H1 (cell line): Measurements from ENCODE around the gene AQP6. TPM values are rescaled to one million over a fixed set of nuclear protein-coding genes. Genes with fewer than 3 reads are reported as not detected.
A peak's percentile ranks its signal among the peaks of the same experiment; 100 is the strongest.

Experiments used
- CTCF ChIA-PET: fragments of 300-600 bp; sonication (Branson Sonifier 250); formaldehyde crosslinking; loops from one replicate; lab custom pipeline; 2021; ENCODE audit not compliant: partially characterized antibody; lab: Charles Lee
- POLR2A ChIA-PET: fragments of 300-600 bp; sonication (Branson Sonifier 250); formaldehyde crosslinking; loops from one replicate; lab custom pipeline; 2021; ENCODE audit warnings: inconsistent platforms; ENCODE audit not compliant: partially characterized antibody; lab: Charles Lee
- DNase-seq, 2 experiments: peaks; one replicate each; pipeline versions ENCODE4 v3.0.0 to v3.0.0-alpha.2; 2010 to 2022; ENCODE audit warnings: low spot score in 2 of 2, low read depth in 1 of 2, mixed read lengths in 1 of 2
- FAIRE-seq: peaks from 2 replicates; lab custom pipeline; 2011; peaks lifted over from hg19 to GRCh38; lab: Jason Lieb, UNC
- H2AFZ ChIP-seq: 2 replicates; pipeline ENCODE4 v1.8.1; 2012; ENCODE audit warnings: low read length, inconsistent platforms
- H2AK5ac ChIP-seq: 2 replicates; pipeline ENCODE4 v1.6.1; 2013; ENCODE audit warnings: low read depth, low read length
- H2BK120ac ChIP-seq: replicated peaks from 2 replicates; pipeline ENCODE3; 2013; ENCODE audit warnings: low read depth, low read length, inconsistent platforms
- H2BK12ac ChIP-seq: 2 replicates; pipeline ENCODE4 v1.6.1; 2013; ENCODE audit warnings: low read depth, low read length
- H2BK15ac ChIP-seq: 2 replicates; pipeline ENCODE4 v1.6.1; 2013; ENCODE audit warnings: low read length
- H2BK20ac ChIP-seq: 2 replicates; pipeline ENCODE4 v1.6.1; 2013; ENCODE audit warnings: low read length
- H2BK5ac ChIP-seq: 2 replicates; pipeline ENCODE4 v1.6.1; 2013; ENCODE audit warnings: low read depth, low read length
- H3K14ac ChIP-seq: 2 replicates; pipeline ENCODE4 v1.6.1; 2013; ENCODE audit warnings: inconsistent platforms; ENCODE audit not compliant: insufficient read length
- H3K18ac ChIP-seq: 2 replicates; pipeline ENCODE4 v1.6.1; 2013; ENCODE audit warnings: low read length; ENCODE audit errors: extremely low read depth
- H3K23ac ChIP-seq: 2 replicates; pipeline ENCODE4 v1.6.1; 2013; ENCODE audit warnings: inconsistent platforms; ENCODE audit not compliant: insufficient read length
- H3K23me2 ChIP-seq: 2 replicates; pipeline ENCODE4 v1.6.1; 2013; ENCODE audit warnings: low read depth, low read length
- H3K27ac ChIP-seq: 2 replicates; pipeline ENCODE4 v1.6.1; 2011; ENCODE audit warnings: low read depth, low read length, inconsistent platforms
- H3K27me3 ChIP-seq, 4 experiments: replicated peaks in 1 of 4; 1 replicate in 1 of 4; 2 replicates in 3 of 4; pipeline versions ENCODE4 v1.6.1 to v1.8.1; 2011 to 2013; ENCODE audit warnings: low read length in 3 of 4, mild to moderate bottlenecking in 3 of 4, inconsistent platforms in 2 of 4, mixed read lengths in 2 of 4, moderate library complexity in 1 of 4; ENCODE audit not compliant: control insufficient read depth in 3 of 4, insufficient read depth in 3 of 4; ENCODE audit errors: extremely low read depth in 1 of 4
- H3K36me3 ChIP-seq, 4 experiments: 2 replicates each; pipeline versions ENCODE4 v1.6.1 to v1.8.1; 2011 to 2013; ENCODE audit warnings: mild to moderate bottlenecking in 4 of 4, low read length in 3 of 4, moderate library complexity in 2 of 4, control low read depth in 1 of 4, inconsistent platforms in 1 of 4; ENCODE audit not compliant: insufficient read depth in 4 of 4, control insufficient read depth in 2 of 4
- H3K4ac ChIP-seq: replicated peaks from 2 replicates; pipeline ENCODE3; 2013; ENCODE audit warnings: low read length, low read depth, mixed read lengths, inconsistent platforms; ENCODE audit not compliant: insufficient read length
- H3K4me1 ChIP-seq, 4 experiments: replicated peaks in 1 of 4; 1 replicate in 1 of 4; 2 replicates in 3 of 4; pipeline versions ENCODE4 v1.6.1 to v1.8.1; 2011 to 2013; ENCODE audit warnings: low read length in 3 of 4, inconsistent platforms in 2 of 4, mixed read lengths in 1 of 4; ENCODE audit not compliant: insufficient read depth in 4 of 4, control insufficient read depth in 3 of 4
- H3K4me2 ChIP-seq, 2 experiments: 2 replicates each; pipeline versions ENCODE4 v1.6.1 to v1.8.1; 2011 to 2013; ENCODE audit warnings: low read depth in 2 of 2, low read length in 2 of 2, control low read depth in 1 of 2, inconsistent platforms in 1 of 2, mild to moderate bottlenecking in 1 of 2; ENCODE audit not compliant: insufficient read depth in 1 of 2
- H3K4me3 ChIP-seq, 4 experiments: fragments of 200-600, 300-600 bp in 1 of 4; sonication (generic), shearing (Covaris generic), sonication (Bioruptor Twin) in 1 of 4; 2 replicates each; pipeline versions ENCODE4 v1.5.1 to v1.8.1; 2011 to 2016; ENCODE audit warnings: low read length in 4 of 4, low read depth in 3 of 4, control low read depth in 2 of 4, inconsistent platforms in 2 of 4, mild to moderate bottlenecking in 2 of 4, mixed read lengths in 1 of 4, moderate library complexity in 1 of 4; ENCODE audit not compliant: insufficient read depth in 2 of 4; ENCODE audit errors: extremely low read depth in 1 of 4
- H3K56ac ChIP-seq: replicated peaks from 2 replicates; pipeline ENCODE3; 2013; ENCODE audit warnings: low read depth, mild to moderate bottlenecking, mixed read lengths, low read length, inconsistent platforms; ENCODE audit not compliant: insufficient read length
- H3K79me1 ChIP-seq: 2 replicates; pipeline ENCODE4 v1.6.1; 2013; ENCODE audit warnings: low read depth, low read length, control low read depth
- H3K79me2 ChIP-seq, 2 experiments: 2 replicates each; pipeline versions ENCODE4 v1.6.1 to v1.8.1; 2012 to 2013; ENCODE audit warnings: low read length in 2 of 2, mild to moderate bottlenecking in 2 of 2, inconsistent platforms in 1 of 2; ENCODE audit not compliant: insufficient read depth in 2 of 2, control insufficient read depth in 1 of 2
- H3K9ac ChIP-seq, 4 experiments: replicated peaks in 1 of 4; 1 replicate in 1 of 4; 2 replicates in 3 of 4; pipeline versions ENCODE4 v1.6.1 to v1.8.1; 2011 to 2013; ENCODE audit warnings: low read depth in 3 of 4, low read length in 3 of 4, control low read depth in 2 of 4, mild to moderate bottlenecking in 2 of 4, moderate library complexity in 2 of 4, inconsistent platforms in 1 of 4; ENCODE audit errors: extremely low read depth in 1 of 4
- H3K9me3 ChIP-seq, 2 experiments: 2 replicates each; pipeline versions ENCODE4 v1.6.1 to v1.8.1; 2012 to 2013; ENCODE audit warnings: mild to moderate bottlenecking in 2 of 2, moderate library complexity in 2 of 2, control low read depth in 1 of 2, inconsistent platforms in 1 of 2, low read depth in 1 of 2, low read length in 1 of 2, mixed read lengths in 1 of 2; ENCODE audit not compliant: insufficient read depth in 2 of 2
- H4K20me1 ChIP-seq, 2 experiments: replicated peaks in 1 of 2; 2 replicates each; pipeline versions ENCODE3 to v1.8.1; 2011 to 2013; ENCODE audit warnings: inconsistent platforms in 2 of 2, low read length in 2 of 2, mild to moderate bottlenecking in 1 of 2; ENCODE audit not compliant: insufficient read depth in 2 of 2, control insufficient read depth in 1 of 2
- H4K5ac ChIP-seq: 2 replicates; pipeline ENCODE4 v1.6.1; 2013; ENCODE audit warnings: low read length, low read depth, mixed read lengths, inconsistent platforms; ENCODE audit not compliant: insufficient read length
- H4K8ac ChIP-seq: 2 replicates; pipeline ENCODE4 v1.8.0; 2013; ENCODE audit warnings: mild to moderate bottlenecking, moderate library complexity, low read length, inconsistent platforms; ENCODE audit not compliant: insufficient read depth; ENCODE audit errors: extremely low read depth
- H4K91ac ChIP-seq: replicated peaks from 2 replicates; pipeline ENCODE3; 2013; ENCODE audit warnings: low read length, mixed read lengths, inconsistent platforms; ENCODE audit not compliant: insufficient read length
- EZH2 ChIP-seq: fragments of 200-600 bp; sonication (generic); IDR thresholded peaks from 2 replicates; pipeline ENCODE4 v1.7.1; 2012; ENCODE audit warnings: low read depth, mild to moderate bottlenecking, moderate library complexity, low read length, inconsistent platforms; ENCODE audit not compliant: severe bottlenecking
- GABPA ChIP-seq: IDR thresholded peaks from 2 replicates; pipeline ENCODE4 v1.6.1; 2011; ENCODE audit warnings: mild to moderate bottlenecking, low read length, moderate library complexity, borderline replicate concordance; ENCODE audit not compliant: insufficient read depth
- MAX ChIP-seq: IDR thresholded peaks from 2 replicates; pipeline ENCODE4 v1.6.1; 2012; ENCODE audit warnings: inconsistent platforms
- PHF8 ChIP-seq: fragments of 200-600 bp; sonication (generic); conservative IDR thresholded peaks from 2 replicates; pipeline ENCODE4 v1.7.1; 2012; ENCODE audit warnings: low read depth, mild to moderate bottlenecking, inconsistent platforms, low read length, moderate library complexity
- POU5F1 ChIP-seq: IDR thresholded peaks from 2 replicates; pipeline ENCODE4 v1.6.1; 2011; ENCODE audit warnings: low read depth, mild to moderate bottlenecking, low read length, moderate library complexity
- SP4 ChIP-seq: IDR thresholded peaks from 2 replicates; pipeline ENCODE4 v1.6.1; 2012; ENCODE audit warnings: low read length, inconsistent platforms
- SUZ12 ChIP-seq: fragments of 200-600 bp; sonication (generic); IDR thresholded peaks from 2 replicates; pipeline ENCODE4 v1.6.1; 2012; ENCODE audit warnings: mild to moderate bottlenecking, inconsistent platforms, low read length, moderate library complexity, mixed read lengths
- USF2 ChIP-seq: IDR thresholded peaks from 2 replicates; pipeline ENCODE4 v1.6.1; 2011; ENCODE audit warnings: low read length, improper control_type of control experiment
- ZNF274 ChIP-seq: IDR thresholded peaks from 2 replicates; pipeline ENCODE4 v1.7.0; 2012; ENCODE audit warnings: low read length, borderline replicate concordance; ENCODE audit errors: extremely low read depth
- WGBS, 2 experiments: shearing (Covaris generic) in 1 of 2; methylation state at CpG; one replicate each; pipeline versions ENCODE4 v1.1.6 to v1.1.7; 2013 to 2015; ENCODE audit warnings: low lambda C conversion rate in 2 of 2, mixed read lengths in 2 of 2, inconsistent platforms in 1 of 2, low coverage in 1 of 2, missing lambda C conversion rate in 1 of 2; ENCODE audit not compliant: insufficient replicate concordance in 2 of 2, insufficient coverage in 1 of 2, insufficient read length in 1 of 2; ENCODE audit errors: extremely low coverage in 1 of 2, missing lambda C conversion rate in 1 of 2; 5-methylcytosine and 5-hydroxymethylcytosine counted together
- polyA plus RNA-seq, 7 experiments: library from polyadenylated mRNA; depleted of rRNA in 3 of 7; stranded (reverse) in 5 of 7; unstranded in 2 of 7; fragments of >200 nt in 5 of 7; fragments of 200-250 nt in 2 of 7; gene quantifications; 1 replicate in 5 of 7; 2 replicates in 1 of 7; 4 replicates in 1 of 7; pipeline versions ENCODE4 v1.2.1 to v1.2.3, GENCODE V29; 2011 to 2013; ENCODE audit warnings: missing spikeins in 2 of 7, mixed read lengths in 2 of 7
- total RNA-seq: library from RNA; stranded (reverse); fragmentation: NEBNext Ultra II Directional; extraction: Animal tissue kit (Norgen Biotek cat#: 25700); gene quantifications from 2 replicates; pipeline ENCODE4 v1.2.1, GENCODE V29; 2021

AQP6 gene
- total and polyA plus RNA-seq, 2 of the 8 experiments (the other 6 are each of a cell fraction or from before 2014, with no cell fraction given): 0.03 to 0.17 TPM

- Histone ChIP-seq H4K91ac (peak within 1 kb of the TSS; percentile 28), H4K20me1 (no peaks in the 10 kb centered on the region), H4K5ac (no peak within 1 kb of the TSS), H3K56ac (no peak within 1 kb of the TSS), H3K27me3 (peaks cover 12 to 54% (median 43%) of the 10 kb centered on the region in 4 experiments), H2BK5ac (no peak within 1 kb of the TSS; the same call in 1 of the 2 replicates), H3K18ac (peak within 1 kb of the TSS; percentile 60), H3K23ac (no peak within 1 kb of the TSS), H2AK5ac (peak within 1 kb of the TSS; percentile 67; the same call in 1 of the 2 replicates), H2BK12ac (peak within 1 kb of the TSS; percentile 50; the same call in 1 of the 2 replicates), H2BK20ac (no peak within 1 kb of the TSS), H3K79me1 (no peaks in the 10 kb centered on the region), H3K4me3 (peak within 1 kb of the TSS; percentile 27 to 59 (median 34)), H2BK15ac (peak within 1 kb of the TSS; percentile 61; the same call in 1 of the 2 replicates), H3K79me2 (no peaks in the 10 kb centered on the region), H3K4me2 (peak within 1 kb of the TSS; percentile 46 to 82), H4K8ac (peak within 1 kb of the TSS; percentile 69; the same call in 1 of the 2 replicates), H3K36me3 (no peaks in the 10 kb centered on the region), H3K9me3 (no peaks in the 10 kb centered on the region), H3K27ac (no peak within 1 kb of the TSS), H3K23me2 (peaks cover 6% of the 10 kb centered on the region; the same call in 1 of the 2 replicates), H2BK120ac (no peak within 1 kb of the TSS), H3K9ac (no peak within 1 kb of the TSS), H3K14ac (no peak within 1 kb of the TSS), H2AFZ (no peak within 1 kb of the TSS; the same call in 1 of the 2 replicates), H3K4ac (no peak within 1 kb of the TSS), H3K4me1 (peaks cover 4 to 20% (median 12%) of the 10 kb centered on the region in 4 experiments)
- 6% methylated on average over 26 of the region's 111 CpGs; no CpG with 5 or more reads in 1 of the 2 experiments for WGBS, 2 experiments
- ChIA-PET CTCF (interaction anchor here (0.6 to 16.9 kb wide), 6 partner anchors 15 to 124 kb away, joined by 3 to 295 read pairs (median 14); partner anchors contain the start of gene SMARCD1), POLR2A (interaction anchor here (0.5 to 1.2 kb wide), 5 partner anchors 15 to 173 kb away, joined by 3 to 4 read pairs (median 3); no protein-coding TSS in a partner anchor)
- FAIRE-seq (no peak), DNase-seq (peak in 1 of 2 experiments; percentile 73)
- TF ChIP-seq POU5F1 (no peak), USF2 (peak; percentile 68), SP4 (no peak), MAX (peak; percentile 75; the same call in 1 of the 2 replicates), SUZ12 (peak; percentile 84), ZNF274 (no peak), EZH2 (peak; percentile 72), GABPA (no peak), PHF8 (no peak)
These were observed 11.4 kb upstream of the AQP6 start, which contains the start of gene AQP5 for GRCh38 chr12:49961111-49961922. TSS of gene AQP5 (plus strand) at chr12:49961872. CDS start at chr12:49962018, 146 bp downstream.
